Lung (tissue), 12 donors: Measurements from ENCODE around the gene PAGR1. TPM values are rescaled to one million over a fixed set of nuclear protein-coding genes. Genes with fewer than 3 reads are reported as not detected.

Source experiments
- ATAC-seq: fragments of 200-7000 bp; cut with Tn5 transposase; one replicate; pipeline ENCODE4 v1.9.1; 2020; ENCODE audit warnings: moderate number of reproducible peaks; ENCODE audit not compliant: insufficient read depth, low FRiP score
- DNase-seq, 3 donors: peaks; one replicate each; pipeline ENCODE4 v3.0.0-alpha.2; 2013 to 2017
- H3K27ac ChIP-seq, 2 donors: one replicate each; pipeline ENCODE4 v1.5.1; 2013; ENCODE audit warnings: mild to moderate bottlenecking in 2 of 2, moderate library complexity in 2 of 2, control low read depth in 1 of 2, inconsistent platforms in 1 of 2, low read depth in 1 of 2, low read length in 1 of 2
- H3K27me3 ChIP-seq, 3 donors: one replicate each; pipeline ENCODE4 v1.5.1; 2013; ENCODE audit warnings: low read length in 2 of 3; ENCODE audit not compliant: control insufficient read depth in 3 of 3, insufficient read depth in 3 of 3
- H3K36me3 ChIP-seq, 4 donors: one replicate each; pipeline ENCODE4 v1.5.1; 2013; ENCODE audit warnings: low read length in 4 of 4, mild to moderate bottlenecking in 1 of 4, moderate library complexity in 1 of 4; ENCODE audit not compliant: control insufficient read depth in 4 of 4, insufficient read depth in 4 of 4
- H3K4me1 ChIP-seq, 5 donors: one replicate each; pipeline ENCODE4 v1.5.1; 2013; ENCODE audit warnings: low read length in 5 of 5, mild to moderate bottlenecking in 2 of 5, moderate library complexity in 1 of 5; ENCODE audit not compliant: control insufficient read depth in 5 of 5, insufficient read depth in 5 of 5
- H3K4me3 ChIP-seq: one replicate; pipeline ENCODE4 v1.5.1; 2013; ENCODE audit warnings: mild to moderate bottlenecking, control low read depth, moderate library complexity
- H3K9ac ChIP-seq, 2 donors: one replicate each; pipeline ENCODE4 v1.5.1; 2013; ENCODE audit warnings: low read length in 2 of 2, control low read depth in 1 of 2; ENCODE audit not compliant: insufficient read depth in 1 of 2
- H3K9me3 ChIP-seq, 4 donors: one replicate each; pipeline ENCODE4 v1.5.1; 2013; ENCODE audit warnings: low read length in 3 of 4, mild to moderate bottlenecking in 1 of 4, moderate library complexity in 1 of 4; ENCODE audit not compliant: control insufficient read depth in 4 of 4, insufficient read depth in 3 of 4
- CTCF ChIP-seq: IDR thresholded peaks from 2 replicates; pipeline ENCODE4 v1.5.1; 2012; ENCODE audit warnings: mild to moderate bottlenecking; ENCODE audit errors: control extremely low read depth, extremely low read depth
- WGBS, 2 donors: extraction: QIAGEN DNeasy Blood & Tissue Kit; methylation state at CpG; one replicate each; pipeline ENCODE4 v1.1.7; 2013; 5-methylcytosine and 5-hydroxymethylcytosine counted together
- polyA plus RNA-seq, 2 donors: library from polyadenylated mRNA; stranded (reverse); fragments of 200-250 nt; gene quantifications; one replicate each; pipeline ENCODE4 v1.2.1, GENCODE V29; 2013
- total RNA-seq, 2 donors: library from RNA; depleted of rRNA in 1 of 2; stranded (reverse); fragments of >200 nt in 1 of 2; gene quantifications; one replicate each; pipeline ENCODE4 v1.2.1, GENCODE V29; 2014 to 2021
- donor health status: control.
- donor health status: control.
- donor health status: Bipolar disorder and iron deficiency.
- donor health status: healthy.
- donor health status: DM: yes; HTN: yes; CAD: no.

The PAGR1 gene
- total and polyA plus RNA-seq, 4 donors, result 18.4 to 43.2 (median 26.5) TPM

DNA sequence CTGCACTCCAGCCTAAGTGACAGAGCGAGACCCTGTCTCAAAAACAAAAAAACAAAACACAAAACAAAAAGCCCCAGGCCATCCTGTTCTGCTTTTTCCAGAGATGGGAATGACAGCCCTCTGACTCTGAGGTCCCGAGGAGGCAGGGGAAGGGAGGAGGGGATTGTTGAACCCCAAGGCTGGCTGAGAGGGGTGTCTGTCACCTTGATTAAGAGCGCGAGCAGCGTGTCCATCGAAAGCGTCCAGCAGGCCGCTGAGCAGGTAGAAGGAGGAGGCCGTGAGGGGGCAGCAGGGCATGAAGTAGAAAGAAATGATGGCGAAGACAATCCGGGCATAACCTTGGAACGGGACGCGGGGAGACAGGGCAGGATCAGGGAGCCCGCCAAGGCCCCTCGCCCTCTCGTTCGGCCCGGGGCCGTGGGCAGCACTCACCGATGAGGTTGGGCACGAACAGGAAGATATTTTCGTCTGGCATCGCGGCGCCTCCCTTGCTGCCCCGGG, 46.5 kb downstream of the PAGR1 start:
- 1 to 3% methylated on average over 27 of the region's 27 CpGs for WGBS, 2 donors
- peaks cover 0 to 20% (median 14%) of the 10 kb centered on the region in 4 donors for H3K36me3 ChIP-seq
- no peaks in the 10 kb centered on the region for H3K9me3 ChIP-seq
- peak overlapping the region; percentile 85 to 86 for H3K27ac ChIP-seq
- no peak for TF ChIP-seq CTCF
- H3K27me3 ChIP-seq, result no peaks in the 10 kb centered on the region
- peak overlapping the region; percentile 84 for H3K4me3 ChIP-seq
- peak overlapping the region; percentile 26 to 42 for H3K9ac ChIP-seq
- H3K4me1 ChIP-seq, result peaks cover 0 to 10% (median 2%) of the 10 kb centered on the region in 5 donors
- DNase-seq (peak in 1 of 3 donors; percentile 16), ATAC-seq (peak; percentile 12)

GRCh38 chr16:29862884-29863668, 47.1 kb downstream of the PAGR1 start, which contains the start of gene CDIPT:
CDIPT (minus strand) TSS chr16:29863226; CDS start chr16:29862857, 369 bp downstream.
- Histone ChIP-seq H3K27me3 (no peaks in the 10 kb centered on the region), H3K9me3 (no peaks in the 10 kb centered on the region), H3K9ac (peak within 1 kb of the TSS; percentile 42 to 97), H3K4me1 (peaks cover 0 to 10% (median 2%) of the 10 kb centered on the region in 5 donors), H3K27ac (peak within 1 kb of the TSS; percentile 85 to 86), H3K4me3 (peak within 1 kb of the TSS; percentile 84), H3K36me3 (peaks cover 0 to 20% (median 14%) of the 10 kb centered on the region in 4 donors)
- ATAC-seq (peak; percentile 91), DNase-seq (peak; percentile 96 to 99 (median 98))
- TF ChIP-seq CTCF, result peak; percentile 75
- 0% methylated on average over 49 to 57 of the region's 57 CpGs for WGBS, 2 donors

DNA sequence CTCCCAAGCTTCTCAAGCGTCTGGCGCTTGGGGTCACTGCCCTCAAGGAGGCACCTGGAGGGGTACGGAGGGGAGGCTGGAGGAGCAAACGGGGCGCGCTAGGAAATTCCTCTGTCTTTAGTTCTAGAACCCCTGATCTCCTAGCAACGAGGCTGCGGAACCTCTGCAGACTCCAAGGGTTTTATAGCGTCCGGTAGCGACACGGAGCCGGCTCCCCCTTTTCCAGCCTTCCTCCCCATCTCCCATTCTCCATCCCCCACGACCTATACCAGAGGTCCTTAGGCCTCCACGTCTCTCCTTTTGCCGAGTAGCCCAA, 47.7 kb downstream of the PAGR1 start:
- no peak overlapping the region for H3K27ac ChIP-seq
- H3K4me3 ChIP-seq, result no peak overlapping the region
- peaks cover 0 to 20% (median 14%) of the 10 kb centered on the region in 4 donors for H3K36me3 ChIP-seq
- no peaks in the 10 kb centered on the region for H3K9me3 ChIP-seq
- no peaks in the 10 kb centered on the region for H3K27me3 ChIP-seq
- H3K9ac ChIP-seq, result no peak overlapping the region
- DNase-seq, result no peak
- WGBS, 2 donors, result 37 to 38% methylated on average over 16 of the region's 16 CpGs
- no peak for TF ChIP-seq CTCF
- peaks cover 0 to 10% (median 2%) of the 10 kb centered on the region in 5 donors for H3K4me1 ChIP-seq
- ATAC-seq, result no peak
